OCI-LY1 (cell line): ENCODE data around the gene TP53AIP1.

ENCODE experiments used
- H2AFZ ChIP-seq: fragments of 200-600 bp; sonication (generic), shearing (Covaris generic); 2 replicates; pipeline ENCODE4 v1.6.0; 2014; ENCODE audit warnings: antibody characterized with exemption, mild to moderate bottlenecking, low read length
- H3F3A ChIP-seq: fragments of 200-600 bp; sonication (generic), shearing (Covaris generic); 2 replicates; pipeline ENCODE4 v1.6.0; 2014; ENCODE audit warnings: mild to moderate bottlenecking, antibody characterized with exemption, low read length, moderate library complexity; ENCODE audit not compliant: insufficient read depth
- H3K27ac ChIP-seq: fragments of 200-600 bp; sonication (generic); 2 replicates; pipeline ENCODE4 v1.5.1; 2014; ENCODE audit warnings: low read length, mixed run types, mild to moderate bottlenecking, low read depth; ENCODE audit not compliant: poor library complexity, severe bottlenecking
- H3K27me3 ChIP-seq: fragments of 200-600 bp; sonication (generic); 2 replicates; pipeline ENCODE4 v1.6.0; 2014; ENCODE audit warnings: antibody characterized with exemption, mild to moderate bottlenecking, low read length, moderate library complexity; ENCODE audit not compliant: insufficient read depth
- H3K36me3 ChIP-seq: fragments of 200-600 bp; sonication (generic); 2 replicates; pipeline ENCODE4 v1.6.1; 2014; ENCODE audit warnings: mild to moderate bottlenecking, antibody characterized with exemption, low read length, moderate library complexity, mixed read lengths; ENCODE audit not compliant: insufficient read depth
- H3K4me1 ChIP-seq: fragments of 200-600 bp; sonication (generic); 2 replicates; pipeline ENCODE4 v1.5.1; 2014; ENCODE audit warnings: mild to moderate bottlenecking, low read length, moderate library complexity; ENCODE audit not compliant: insufficient read depth, severe bottlenecking
- H3K4me2 ChIP-seq: fragments of 200-600 bp; sonication (generic), shearing (Covaris generic); 2 replicates; pipeline ENCODE4 v1.6.1; 2014; ENCODE audit warnings: low read length
- H3K4me3 ChIP-seq: fragments of 200-600 bp; sonication (generic); 2 replicates; pipeline ENCODE4 v1.5.1; 2014; ENCODE audit warnings: low read length, low read depth, mild to moderate bottlenecking, mixed read lengths; ENCODE audit not compliant: poor library complexity, severe bottlenecking
- H3K79me2 ChIP-seq: fragments of 200-600 bp; shearing (Covaris generic); 2 replicates; pipeline ENCODE4 v1.6.1; 2016; ENCODE audit warnings: mixed run types, low read length, mixed read lengths; ENCODE audit not compliant: insufficient read depth
- H3K9ac ChIP-seq: fragments of 200-600 bp; sonication (generic), shearing (Covaris generic); 2 replicates; pipeline ENCODE4 v1.6.1; 2014; ENCODE audit warnings: mild to moderate bottlenecking, low read length, mixed read lengths
- H3K9me2 ChIP-seq: fragments of 200-600 bp; sonication (generic), shearing (Covaris generic); 2 replicates; pipeline ENCODE4 v1.6.1; 2014; ENCODE audit warnings: low read depth, mild to moderate bottlenecking, low read length, mixed read lengths
- H3K9me3 ChIP-seq: fragments of 200-600 bp; shearing (Covaris generic); 2 replicates; pipeline ENCODE4 v1.6.1; 2014; ENCODE audit warnings: low read length, mixed read lengths
- H4K20me1 ChIP-seq: fragments of 200-600 bp; sonication (generic), shearing (Covaris generic); 2 replicates; pipeline ENCODE4 v1.6.0; 2016; ENCODE audit warnings: mild to moderate bottlenecking, low read length; ENCODE audit not compliant: insufficient read depth
- EZH2 ChIP-seq: fragments of 200-600 bp; sonication (generic), shearing (Covaris generic); IDR thresholded peaks from 2 replicates; pipeline ENCODE4 v1.8.0; 2017; ENCODE audit warnings: borderline replicate concordance, mixed run types, mild to moderate bottlenecking, antibody characterized with exemption, low read length, moderate library complexity, mixed read lengths
- TF ChIP-seq, protein P1 (sequence below): fragments of 200-600 bp; sonication (generic), shearing (Covaris generic); IDR thresholded peaks from 2 replicates; pipeline ENCODE4 v1.5.1; 2017; ENCODE audit warnings: mild to moderate bottlenecking, antibody characterized with exemption, low read length, moderate library complexity, mixed read lengths

Gene TP53AIP1

GRCh38 chr11:128942817-128943427, at the start of gene TP53AIP1:
Gene TP53AIP1, minus strand, starts transcription at chr11:128942871. Its CDS starts 5,053 bp downstream, at chr11:128937818.
- Histone ChIP-seq H3K36me3 (no peaks in the 10 kb centered on the region), H3K4me1 (no peaks in the 10 kb centered on the region), H4K20me1 (no peaks in the 10 kb centered on the region), H3K27me3 (peaks cover 2% of the 10 kb centered on the region; the same call in 1 of the 2 replicates), H3K79me2 (no peaks in the 10 kb centered on the region), H3K4me3 (no peak within 1 kb of the TSS), H3K27ac (no peak within 1 kb of the TSS), H3K4me2 (no peak within 1 kb of the TSS), H3K9me2 (no peaks in the 10 kb centered on the region), H3K9ac (no peak within 1 kb of the TSS), H3F3A (no peaks in the 10 kb centered on the region), H2AFZ (no peak within 1 kb of the TSS), H3K9me3 (no peaks in the 10 kb centered on the region)
- TF ChIP-seq, protein P1, sequence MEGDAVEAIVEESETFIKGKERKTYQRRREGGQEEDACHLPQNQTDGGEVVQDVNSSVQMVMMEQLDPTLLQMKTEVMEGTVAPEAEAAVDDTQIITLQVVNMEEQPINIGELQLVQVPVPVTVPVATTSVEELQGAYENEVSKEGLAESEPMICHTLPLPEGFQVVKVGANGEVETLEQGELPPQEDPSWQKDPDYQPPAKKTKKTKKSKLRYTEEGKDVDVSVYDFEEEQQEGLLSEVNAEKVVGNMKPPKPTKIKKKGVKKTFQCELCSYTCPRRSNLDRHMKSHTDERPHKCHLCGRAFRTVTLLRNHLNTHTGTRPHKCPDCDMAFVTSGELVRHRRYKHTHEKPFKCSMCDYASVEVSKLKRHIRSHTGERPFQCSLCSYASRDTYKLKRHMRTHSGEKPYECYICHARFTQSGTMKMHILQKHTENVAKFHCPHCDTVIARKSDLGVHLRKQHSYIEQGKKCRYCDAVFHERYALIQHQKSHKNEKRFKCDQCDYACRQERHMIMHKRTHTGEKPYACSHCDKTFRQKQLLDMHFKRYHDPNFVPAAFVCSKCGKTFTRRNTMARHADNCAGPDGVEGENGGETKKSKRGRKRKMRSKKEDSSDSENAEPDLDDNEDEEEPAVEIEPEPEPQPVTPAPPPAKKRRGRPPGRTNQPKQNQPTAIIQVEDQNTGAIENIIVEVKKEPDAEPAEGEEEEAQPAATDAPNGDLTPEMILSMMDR, result no peak
- TF ChIP-seq EZH2, result no peak

- Histone ChIP-seq H3K9me2 (no peaks in the 10 kb centered on the region), H3K27ac (no peak overlapping the region), H3K9me3 (no peaks in the 10 kb centered on the region), H3K4me2 (no peak overlapping the region), H3F3A (no peaks in the 10 kb centered on the region), H3K4me3 (no peak overlapping the region), H4K20me1 (no peaks in the 10 kb centered on the region), H3K79me2 (no peaks in the 10 kb centered on the region), H3K27me3 (no peaks in the 10 kb centered on the region), H3K4me1 (no peaks in the 10 kb centered on the region), H2AFZ (no peak overlapping the region), H3K9ac (no peak overlapping the region), H3K36me3 (no peaks in the 10 kb centered on the region)
- TF ChIP-seq, protein P1, result no peak
- TF ChIP-seq EZH2, result no peak
Measured at GRCh38 chr11:128988242-128988970, 45.7 kb upstream of the TP53AIP1 start.

DNA sequence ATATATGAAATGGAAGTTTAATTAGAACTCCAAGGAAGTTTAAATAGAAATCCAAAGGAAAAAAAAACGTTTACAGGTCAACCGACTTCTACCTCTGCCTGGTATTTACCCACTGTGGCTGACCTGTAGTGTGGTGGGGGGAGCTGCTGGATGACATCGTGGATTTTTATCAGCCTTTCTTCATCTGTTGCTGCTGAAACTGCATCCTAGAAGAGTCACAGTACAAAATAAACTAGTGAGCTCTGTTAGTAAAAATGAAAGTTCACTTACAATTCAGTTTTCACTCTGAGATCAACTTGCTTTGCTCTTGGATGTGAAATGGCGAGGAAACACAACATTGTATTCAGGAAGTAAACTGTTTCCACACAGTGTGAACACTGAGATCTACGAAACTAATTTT, 43.2 kb upstream of the TP53AIP1 start:
- H3K4me2 ChIP-seq, result no peak overlapping the region

More for the DNA sequence above, 43.2 kb upstream of the TP53AIP1 start:
- no peaks in the 10 kb centered on the region for H3K36me3 ChIP-seq
- no peak overlapping the region for H3K4me3 ChIP-seq
- no peaks in the 10 kb centered on the region for H3F3A ChIP-seq
- no peaks in the 10 kb centered on the region for H3K4me1 ChIP-seq
- no peak overlapping the region for H2AFZ ChIP-seq
- no peaks in the 10 kb centered on the region for H3K9me2 ChIP-seq
- no peaks in the 10 kb centered on the region for H3K79me2 ChIP-seq
- no peaks in the 10 kb centered on the region for H3K9me3 ChIP-seq
- TF ChIP-seq EZH2, result no peak
- TF ChIP-seq, protein P1, result no peak
- no peak overlapping the region for H3K27ac ChIP-seq
- no peak overlapping the region for H3K9ac ChIP-seq
- no peaks in the 10 kb centered on the region for H4K20me1 ChIP-seq
- no peaks in the 10 kb centered on the region for H3K27me3 ChIP-seq
